ENCODE measurements around the gene CFAP251.
A peak's percentile ranks its signal among the peaks of the same experiment; 100 is the strongest.

The CFAP251 gene

DNA sequence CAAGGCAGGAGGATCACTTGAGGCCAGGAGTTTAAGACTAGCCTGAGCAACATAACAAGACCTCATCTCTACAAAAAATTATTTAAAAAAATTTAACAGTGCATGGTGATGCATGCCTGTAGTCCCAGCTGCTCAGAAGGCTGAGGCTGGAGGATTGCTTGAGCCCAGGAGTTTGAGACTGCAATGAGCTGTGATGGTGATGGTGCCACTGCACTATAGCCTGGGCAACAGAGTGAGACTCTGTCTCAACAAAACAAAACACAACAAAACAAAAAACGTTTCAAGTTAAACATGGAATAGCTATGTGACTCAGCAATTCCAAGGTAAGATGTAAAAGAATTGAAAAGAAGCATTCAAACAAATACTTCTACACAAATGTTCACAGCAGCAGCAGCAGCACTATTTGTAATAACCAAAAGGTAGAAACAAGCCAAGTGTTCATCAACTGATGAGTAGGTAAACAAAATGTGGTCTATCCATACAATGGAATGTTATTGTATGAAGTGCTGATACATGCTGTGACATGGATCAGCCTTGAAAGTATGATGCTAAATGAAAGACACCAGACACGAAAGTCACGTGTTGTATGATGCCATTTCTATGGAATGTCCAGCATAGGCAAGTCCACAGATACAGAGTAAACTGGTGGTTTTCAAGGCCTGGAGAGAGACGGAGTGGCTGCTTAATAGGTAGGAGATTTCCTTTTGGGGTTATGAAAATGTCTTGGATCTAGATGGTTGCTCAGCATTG is 31.4 kb downstream of the CFAP251 start:
- no peak for DNase-seq

DNA sequence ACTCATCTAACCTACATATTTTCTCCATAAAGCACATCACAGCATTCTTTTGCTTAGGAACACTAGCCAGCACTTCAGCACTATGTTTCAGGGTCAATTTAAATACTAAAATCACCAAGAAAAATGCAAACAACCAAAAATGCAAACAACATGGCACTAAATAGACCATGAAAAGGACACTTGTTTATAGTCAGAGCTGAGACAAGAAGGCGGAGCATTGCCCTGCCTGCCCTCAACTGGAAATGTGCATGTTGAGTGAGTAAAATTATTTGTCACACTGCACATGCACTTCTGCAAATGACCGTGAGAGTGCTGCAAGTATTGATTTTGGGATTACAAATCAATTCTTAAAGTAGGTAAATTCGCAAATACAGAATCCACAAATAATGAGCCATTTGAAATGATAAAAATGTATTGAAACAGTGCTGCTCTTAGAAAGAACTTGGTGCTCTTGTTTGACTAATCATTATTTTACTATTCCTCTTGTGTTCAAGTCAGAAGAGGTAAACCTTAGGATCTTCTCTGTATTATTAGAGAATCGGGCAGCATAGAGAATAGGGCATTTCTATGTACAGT is 34.8 kb downstream of the CFAP251 start:
- DNase-seq, result no peak

DNA sequence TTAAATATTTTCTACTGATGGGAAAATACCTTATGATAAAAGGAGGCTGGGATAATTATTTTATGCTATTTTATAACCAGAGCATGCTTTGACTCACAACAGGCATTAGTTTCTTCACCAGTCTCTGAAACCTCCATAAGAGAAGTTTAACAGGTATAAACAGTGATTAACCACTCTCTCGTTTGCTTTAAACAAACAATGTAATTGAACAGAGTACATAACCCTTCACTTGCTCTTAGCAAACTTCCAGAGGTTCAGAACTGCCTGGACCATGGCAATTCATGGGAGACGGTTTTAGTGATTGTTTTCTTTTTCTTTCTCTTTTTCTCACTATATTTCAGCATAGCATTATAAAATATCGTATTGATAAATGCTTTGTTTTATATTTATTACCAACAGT is 35.3 kb downstream of the CFAP251 start:
- DNase-seq, result no peak

- no peak for DNase-seq
Observed at GRCh38 chr12:121955258-121956237, 37.2 kb downstream of the CFAP251 start.

DNA sequence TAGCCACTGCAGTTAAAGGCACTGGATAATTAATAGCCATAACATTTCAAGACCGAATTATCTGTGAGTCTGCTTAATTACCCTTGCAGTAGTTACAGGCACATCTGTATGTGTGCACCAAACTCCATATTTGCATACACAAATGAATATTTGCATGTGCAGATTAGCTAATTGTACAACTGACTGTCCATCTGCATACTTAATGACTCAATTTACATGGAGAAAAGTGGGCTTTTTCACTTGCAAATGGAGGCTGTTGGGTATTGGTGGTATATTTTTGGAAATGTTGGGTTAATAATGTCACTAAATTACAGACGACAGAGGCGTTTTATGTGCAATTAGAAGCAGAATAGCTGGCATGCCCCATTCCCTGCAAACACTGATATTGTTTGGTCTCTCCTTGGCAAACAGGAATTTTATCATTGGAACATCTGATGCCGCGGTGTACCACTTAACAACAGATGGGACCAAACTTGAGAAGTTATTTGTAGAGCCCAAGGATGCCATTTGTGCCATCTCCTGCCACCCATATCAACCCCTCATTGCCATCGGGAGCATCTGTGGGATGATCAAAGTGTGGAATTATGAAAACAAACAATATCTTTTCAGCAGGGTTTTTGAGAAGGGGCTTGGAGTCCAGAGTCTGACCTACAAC is 39.6 kb downstream of the CFAP251 start:
- DNase-seq, result no peak

DNA sequence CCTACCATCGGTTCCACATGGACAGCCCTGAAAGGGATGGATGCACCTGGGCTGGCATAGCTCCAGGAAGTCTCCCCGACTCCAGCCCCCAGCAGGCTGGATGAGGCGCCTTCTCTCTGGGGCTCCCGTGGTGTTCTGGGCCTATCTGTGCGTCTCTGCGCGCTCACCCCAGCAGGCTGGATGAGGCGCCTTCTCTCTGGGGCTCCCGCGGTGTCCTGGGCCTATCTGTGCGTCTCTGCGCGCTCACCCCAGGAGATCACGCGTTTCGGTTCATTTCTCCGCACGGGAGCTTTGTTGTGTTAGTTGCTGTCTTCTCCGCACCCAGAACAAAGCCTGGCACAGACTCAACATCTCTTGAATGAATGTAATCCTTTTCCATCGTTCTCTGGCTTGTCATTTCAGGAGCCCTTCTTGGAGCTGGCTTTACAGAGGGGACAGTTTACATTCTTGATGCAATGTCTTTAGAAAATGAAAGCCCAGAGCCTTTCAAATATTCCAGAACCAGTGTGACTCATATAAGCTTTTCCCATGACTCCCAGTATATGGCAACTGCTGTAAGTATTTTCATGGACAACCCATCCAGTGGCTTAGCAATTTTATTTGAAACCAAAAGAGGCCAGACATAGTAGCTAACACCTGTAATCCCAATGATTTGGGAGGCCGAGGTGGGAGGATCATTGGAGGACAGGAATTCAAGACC is 40.3 kb downstream of the CFAP251 start:
- DNase-seq, result no peak

DNA sequence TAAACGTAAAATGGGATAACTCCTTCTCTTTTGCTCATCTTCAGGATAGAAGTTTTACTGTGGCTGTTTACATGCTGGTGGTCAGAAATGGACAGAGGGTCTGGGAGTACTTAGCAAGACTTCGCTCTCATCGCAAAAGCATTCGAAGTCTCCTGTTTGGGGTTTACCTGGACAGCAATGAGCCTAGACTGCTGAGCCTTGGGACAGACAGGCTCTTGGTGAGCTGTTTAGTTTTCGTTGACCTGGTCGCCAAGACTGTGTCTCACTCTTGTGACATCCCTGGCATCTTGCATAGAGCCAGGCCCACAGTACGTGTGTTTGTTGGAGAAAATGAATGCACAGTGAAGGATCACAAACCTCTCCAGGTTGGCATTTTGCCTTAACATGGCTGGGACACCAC is 42.1 kb downstream of the CFAP251 start:
- no peak for DNase-seq

DNA sequence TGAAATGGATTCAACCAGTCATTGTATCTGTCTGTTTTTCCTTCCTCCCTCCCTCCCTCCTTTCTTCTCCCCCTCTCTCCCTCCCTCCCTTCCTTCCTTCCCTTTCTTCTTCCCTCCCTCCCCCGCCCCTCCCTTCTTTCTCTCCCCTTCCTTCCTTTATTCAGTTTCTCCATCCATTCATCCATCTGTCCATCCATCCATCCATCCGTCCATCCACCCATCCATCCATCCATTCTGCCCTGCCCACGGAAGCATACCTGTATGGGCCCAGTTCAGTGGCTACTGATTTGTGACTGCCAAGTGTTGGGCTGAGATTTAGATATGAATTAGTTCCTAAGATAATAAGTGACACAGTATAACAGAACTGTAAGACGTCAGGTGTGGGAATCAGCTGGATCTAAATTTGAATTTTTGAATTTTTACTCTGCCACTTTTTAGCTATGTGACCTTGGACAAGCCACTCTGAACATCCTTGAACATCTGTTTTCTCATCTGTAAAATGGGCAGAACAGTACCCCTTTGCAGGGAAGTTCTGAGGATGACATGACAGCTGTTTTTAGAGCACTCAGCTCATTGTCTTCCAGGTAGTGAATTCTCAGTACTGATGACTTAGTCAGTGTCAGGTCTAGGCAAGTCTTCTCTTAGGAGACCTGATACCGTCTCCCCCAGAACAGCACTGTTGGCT is 42.9 kb downstream of the CFAP251 start:
- no peak for DNase-seq

GRCh38 chr12:121963341-121964018 is 45.1 kb downstream of the CFAP251 start:
- no peak for DNase-seq

- DNase-seq, result no peak
Observed at GRCh38 chr12:121964813-121965643, 46.6 kb downstream of the CFAP251 start.

- DNase-seq, result no peak
Observed at GRCh38 chr12:121966959-121967358, 48.6 kb downstream of the CFAP251 start.

- DNase-seq, result no peak
Observed at GRCh38 chr12:121968876-121969275, 50.5 kb downstream of the CFAP251 start.

DNA sequence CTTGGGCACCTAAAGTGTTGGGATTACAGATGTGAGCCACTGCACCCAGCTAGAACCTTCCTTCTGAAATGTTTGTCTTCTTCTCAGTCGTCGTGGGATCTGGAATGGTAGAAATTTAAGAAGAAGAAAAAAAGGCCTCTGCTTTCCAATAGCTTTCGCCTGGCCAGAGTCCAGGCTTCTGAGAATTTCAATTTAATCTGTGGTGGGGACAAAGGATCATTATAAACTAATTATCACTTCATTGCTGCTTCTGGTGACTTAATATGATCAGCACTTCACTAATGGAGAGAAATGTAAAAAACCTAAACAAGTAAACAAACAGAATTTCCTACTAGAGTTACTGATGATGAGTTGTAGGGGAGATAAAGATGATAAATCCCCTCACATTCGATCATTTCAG is 51.3 kb downstream of the CFAP251 start:
- DNase-seq, result no peak

DNA sequence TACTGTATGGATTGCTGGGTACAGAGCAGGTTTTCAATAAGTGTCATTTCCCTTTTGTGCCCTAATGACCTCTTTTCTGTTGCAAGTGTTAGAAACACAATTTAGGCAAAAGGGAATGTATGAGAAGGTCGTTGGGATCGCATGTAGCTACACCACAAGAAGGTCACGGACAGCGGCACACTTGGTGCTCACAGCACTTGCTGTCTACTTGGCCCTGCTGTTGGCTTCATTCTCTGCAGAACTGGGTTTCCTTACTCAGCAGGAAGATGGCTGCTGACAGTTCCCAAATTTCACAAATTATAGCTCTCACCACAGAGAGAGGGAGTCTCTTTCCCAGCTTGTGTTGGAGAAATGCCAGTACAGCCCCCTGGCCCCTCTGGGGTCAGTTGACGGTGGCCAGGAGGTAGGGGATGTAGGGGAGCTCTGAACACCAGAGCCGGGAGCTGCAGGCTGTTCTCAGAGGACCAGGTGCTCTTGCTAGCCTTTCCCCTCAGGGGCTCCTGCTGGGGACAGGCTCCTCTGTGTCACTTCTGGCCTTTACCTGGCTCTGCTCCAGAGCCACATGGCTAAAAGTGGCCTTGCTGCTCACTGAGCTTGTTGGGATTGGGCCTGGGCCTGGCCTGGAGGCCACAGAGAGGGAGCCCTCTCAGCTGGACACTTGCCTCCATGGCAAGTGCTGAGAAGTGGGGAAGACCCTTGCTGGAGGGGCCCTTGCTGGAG is 52.3 kb downstream of the CFAP251 start:
- DNase-seq, result no peak

DNA sequence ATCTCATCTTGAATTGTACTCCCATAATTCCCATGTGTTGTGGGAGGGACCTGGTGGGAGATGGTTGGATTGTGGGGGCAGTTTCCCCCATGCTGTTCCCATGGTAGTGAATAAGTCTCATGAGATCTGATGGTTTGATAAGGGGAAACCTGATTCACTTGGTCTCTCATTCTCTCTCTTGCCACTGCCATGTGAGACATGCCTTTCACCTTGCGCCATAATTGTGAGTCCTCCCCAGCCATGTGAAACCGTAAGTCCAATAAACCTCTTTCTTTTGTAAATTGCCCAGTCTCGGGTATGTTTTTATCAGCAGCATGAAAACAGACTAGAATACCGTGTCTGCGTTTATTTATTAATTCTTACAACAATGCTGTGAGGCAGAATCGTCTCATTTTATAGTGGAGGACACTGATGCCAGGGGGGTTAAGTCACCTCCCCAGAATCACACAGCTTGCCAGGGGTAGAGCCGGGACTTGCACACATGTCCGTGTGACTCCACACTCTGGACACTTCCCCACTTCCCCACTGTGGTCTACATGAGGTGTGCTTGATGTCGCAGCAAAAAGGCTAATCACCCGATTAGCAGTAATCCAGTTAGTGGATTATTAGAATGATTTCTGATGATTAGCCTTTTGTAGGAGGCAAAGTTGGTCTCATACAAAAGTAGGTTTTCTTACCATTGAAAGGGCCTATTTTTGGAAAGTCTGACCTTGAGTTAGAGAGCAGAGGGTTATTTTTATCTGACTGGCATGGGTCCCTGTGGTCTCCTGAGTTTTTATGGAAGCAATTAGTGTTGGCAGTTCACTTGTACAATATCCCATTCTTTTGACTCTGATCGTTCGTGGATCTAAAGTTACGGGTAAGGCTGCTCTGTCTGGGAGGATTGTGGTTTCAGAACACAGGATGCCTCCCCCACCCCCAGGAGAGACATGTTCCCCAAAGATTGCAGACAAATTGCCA is 55.9 kb downstream of the CFAP251 start:
- no peak for DNase-seq

DNA sequence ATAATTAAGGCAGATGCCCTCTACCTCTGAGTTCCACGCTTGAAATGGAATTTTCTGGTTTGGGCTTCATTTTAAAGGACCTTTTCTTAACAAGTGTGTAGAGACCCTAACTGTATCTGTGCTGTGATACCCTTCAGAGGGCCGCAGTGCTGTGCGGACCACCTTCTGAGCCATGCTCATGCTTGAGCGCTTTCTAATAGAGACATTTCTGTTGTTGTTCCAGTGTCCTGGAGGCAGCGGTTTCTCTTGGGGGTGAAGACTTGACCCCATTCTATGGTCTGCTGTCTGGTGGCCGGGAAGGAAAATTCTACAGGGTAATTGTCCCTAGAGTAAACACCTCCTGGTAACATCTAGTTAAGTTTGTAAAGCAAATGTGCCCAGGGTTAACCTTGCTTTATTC is 56.6 kb downstream of the CFAP251 start:
- DNase-seq, result no peak

- no peak for DNase-seq
Observed at GRCh38 chr12:121976950-121977349, 58.6 kb downstream of the CFAP251 start.

DNA sequence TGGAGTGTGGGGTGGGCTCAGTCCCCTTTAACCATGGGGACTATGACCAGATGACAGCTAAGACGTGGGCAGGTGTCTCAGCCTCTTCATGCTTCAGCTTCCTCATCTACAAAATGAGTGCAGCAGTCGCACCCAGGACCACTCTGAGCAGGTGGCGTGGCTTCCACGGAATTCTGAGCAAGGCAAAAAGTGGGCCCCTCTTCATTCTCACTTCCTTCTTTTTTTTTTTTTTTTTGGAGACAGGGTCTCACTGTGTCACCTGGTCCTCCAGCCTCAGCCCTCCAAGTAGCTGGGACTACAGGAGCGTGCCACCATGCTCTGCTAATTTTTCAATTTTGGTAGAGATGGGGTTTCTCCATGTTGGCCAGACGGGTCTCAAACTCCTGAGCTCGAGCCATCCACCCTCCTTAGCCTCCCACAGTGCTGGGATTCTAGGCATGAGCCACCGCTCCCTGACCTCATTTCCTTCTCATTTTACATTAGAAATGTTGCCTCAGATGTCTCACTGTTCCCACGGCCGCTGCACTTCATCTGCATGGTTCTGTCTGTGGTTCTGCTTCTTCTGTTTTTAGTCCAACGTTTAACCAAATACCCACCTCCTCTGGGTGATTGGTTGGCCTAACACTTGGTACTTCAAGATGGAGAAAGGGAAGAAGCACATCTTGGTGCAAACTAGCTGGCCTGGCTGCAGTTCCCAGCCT is 61.9 kb downstream of the CFAP251 start:
- DNase-seq, result peak; percentile 11

Data from CD4-positive, alpha-beta T cell treated with Interleukin-21 for 1 hour (primary cell).